HCT116 (cell line): ENCODE data around the gene GTF3C5. TPM values are rescaled to one million over a fixed set of nuclear protein-coding genes. Genes with fewer than 3 reads are reported as not detected.
"Not testable (repeated sequence)": the region's sequence is repeated elsewhere in the genome, so short reads cannot be mapped to it uniquely, and the experiment has no call there.

Source experiments
- ATAC-seq: fragments of 200-7000 bp; cut with Tn5 transposase; 2 replicates; pipeline ENCODE4 v1.9.1; 2020; ENCODE audit warnings: mild to moderate bottlenecking, moderate library complexity
- BruUV-seq: library from RNA; stranded (reverse); fragments of 400-500 nt; replicated peaks from 2 replicates; lab custom pipeline; 2021; lab: Mats Ljungman, UMichigan
- CTCF ChIA-PET: fragments of 300-600 bp; sonication (Branson Sonifier 250); formaldehyde crosslinking; loops from one replicate; lab custom pipeline; 2021; ENCODE audit warnings: antibody characterized with exemption; lab: Charles Lee
- POLR2A ChIA-PET: fragments of 300-600, 350-600 bp; sonication (Branson Sonifier 250); formaldehyde crosslinking; loops from one replicate; lab custom pipeline; 2021; ENCODE audit warnings: antibody characterized with exemption; lab: Charles Lee
- RAD21 ChIA-PET, 2 experiments: fragments of 300-600 bp; sonication (Branson Sonifier 250); formaldehyde crosslinking; loops; one replicate each; lab custom pipeline; 2023; ENCODE audit warnings: low total read pairs in 2 of 2; ENCODE audit not compliant: uncharacterized antibody in 2 of 2, unreplicated experiment in 2 of 2, low non-redundant PET in 1 of 2; lab: Charles Lee
- DNase-seq: peaks from one replicate; pipeline ENCODE4 v3.0.0-alpha.2; 2010; ENCODE audit warnings: low read depth, low spot score
- H2AFZ ChIP-seq: fragments of 200-600 bp; shearing (Covaris generic), sonication (generic); 2 replicates; pipeline ENCODE4 v1.6.1; 2017; ENCODE audit warnings: low read depth, mixed run types, mixed read lengths, antibody characterized with exemption, low read length; ENCODE audit not compliant: poor library complexity, severe bottlenecking
- H3K27ac ChIP-seq: 2 replicates; pipeline ENCODE4 v1.5.1; 2012; ENCODE audit warnings: low read depth, low read length
- H3K27me3 ChIP-seq: fragments of 200-600 bp; sonication (generic); 2 replicates; pipeline ENCODE4 v1.6.1; 2016; ENCODE audit warnings: mixed run types, low read length, mixed read lengths; ENCODE audit not compliant: insufficient read depth
- H3K36me3 ChIP-seq, 2 experiments: fragments of 200-500 bp in 1 of 2; fragments of 200-600 bp in 1 of 2; sonication (Bioruptor generic) in 1 of 2; sonication (generic) in 1 of 2; 2 replicates each; pipeline versions ENCODE4 v1.5.1 to v1.6.1; 2014 to 2016; ENCODE audit warnings: low read length in 2 of 2, inconsistent platforms in 1 of 2, mixed read lengths in 1 of 2, mixed run types in 1 of 2; ENCODE audit not compliant: insufficient read depth in 2 of 2, control insufficient read depth in 1 of 2
- H3K4me1 ChIP-seq, 2 experiments: fragments of 200-600 bp in 1 of 2; sonication (generic) in 1 of 2; 2 replicates each; pipeline versions ENCODE4 v1.5.1 to v1.6.1; 2012 to 2017; ENCODE audit warnings: low read length in 2 of 2, inconsistent platforms in 1 of 2, mild to moderate bottlenecking in 1 of 2, mixed read lengths in 1 of 2, mixed run types in 1 of 2, moderate library complexity in 1 of 2; ENCODE audit not compliant: insufficient read depth in 2 of 2, control insufficient read depth in 1 of 2
- H3K4me2 ChIP-seq: fragments of 200-600 bp; sonication (generic); 2 replicates; pipeline ENCODE4 v1.6.1; 2017; ENCODE audit warnings: mixed run types, low read length, mixed read lengths
- H3K4me3 ChIP-seq, 2 experiments: fragments of 200-600 bp in 1 of 2; sonication (generic) in 1 of 2; replicated peaks in 1 of 2; 2 replicates each; pipeline ENCODE4 v1.5.1; 2011 to 2016; ENCODE audit warnings: low read length in 2 of 2, control low read depth in 1 of 2, low read depth in 1 of 2, mild to moderate bottlenecking in 1 of 2, mixed read lengths in 1 of 2, mixed run types in 1 of 2
- H3K79me2 ChIP-seq: fragments of 200-600 bp; sonication (generic); 2 replicates; pipeline ENCODE4 v1.6.1; 2017; ENCODE audit warnings: mild to moderate bottlenecking, mixed run types, low read length, moderate library complexity, mixed read lengths; ENCODE audit not compliant: insufficient read depth
- H3K9ac ChIP-seq: fragments of 200-600 bp; sonication (generic); 2 replicates; pipeline ENCODE4 v1.6.1; 2016; ENCODE audit warnings: low read length, mixed read lengths
- H3K9me2 ChIP-seq: fragments of 200-600 bp; sonication (generic), shearing (Covaris generic); 2 replicates; pipeline ENCODE4 v1.6.1; 2017; ENCODE audit warnings: mixed run types, mild to moderate bottlenecking, moderate library complexity; ENCODE audit not compliant: insufficient read depth
- H3K9me3 ChIP-seq, 2 experiments: fragments of 200-500 bp in 1 of 2; fragments of 200-600 bp in 1 of 2; sonication (Bioruptor generic) in 1 of 2; sonication (generic) in 1 of 2; 2 replicates each; pipeline ENCODE4 v1.6.1; 2014 to 2017; ENCODE audit warnings: low read length in 2 of 2, mixed read lengths in 2 of 2, inconsistent platforms in 1 of 2, low read depth in 1 of 2, mild to moderate bottlenecking in 1 of 2, mixed run types in 1 of 2, moderate library complexity in 1 of 2; ENCODE audit not compliant: control insufficient read depth in 1 of 2, insufficient read depth in 1 of 2
- H4K20me1 ChIP-seq: fragments of 200-600 bp; sonication (generic), shearing (Covaris generic); 2 replicates; pipeline ENCODE4 v1.6.1; 2017; ENCODE audit warnings: mixed run types, mild to moderate bottlenecking, moderate library complexity; ENCODE audit not compliant: insufficient read depth
- JUND ChIP-seq: IDR thresholded peaks from 2 replicates; pipeline ENCODE4 v1.6.1; 2012
- POLR2AphosphoS5 ChIP-seq: IDR thresholded peaks from 2 replicates; pipeline ENCODE4 v1.6.1; 2011; ENCODE audit warnings: mild to moderate bottlenecking, low read depth, low read length, moderate library complexity
- RAD21 ChIP-seq: IDR thresholded peaks from 2 replicates; pipeline ENCODE4 v1.6.1; 2012; ENCODE audit warnings: low read depth, mild to moderate bottlenecking
- REST ChIP-seq: IDR thresholded peaks from 2 replicates; pipeline ENCODE4 v1.6.1; 2012; ENCODE audit warnings: low read depth
- SP1 ChIP-seq: IDR thresholded peaks from 2 replicates; pipeline ENCODE4 v1.6.1; 2012; ENCODE audit warnings: low read depth
- ZNF274 ChIP-seq: fragments of 200-500 bp; sonication (Bioruptor generic); IDR thresholded peaks from 2 replicates; pipeline ENCODE4 v1.6.1; 2014; ENCODE audit warnings: mild to moderate bottlenecking, low read depth, low read length, inconsistent platforms
- intact Hi-C: fragments of 100-400 bp; cut with micrococcal nuclease; formaldehyde crosslinking; loops from 2 replicates; pipeline ENCODE4 v1.10.0; 2022
- total RNA-seq: library from RNA; stranded (reverse); gene quantifications from one replicate; pipeline ENCODE4 v1.2.1, GENCODE V29; 2021; ENCODE audit not compliant: unreplicated experiment

Gene GTF3C5
- total RNA-seq, 1 experiment from 2014 or later, result 95.1 TPM

DNA sequence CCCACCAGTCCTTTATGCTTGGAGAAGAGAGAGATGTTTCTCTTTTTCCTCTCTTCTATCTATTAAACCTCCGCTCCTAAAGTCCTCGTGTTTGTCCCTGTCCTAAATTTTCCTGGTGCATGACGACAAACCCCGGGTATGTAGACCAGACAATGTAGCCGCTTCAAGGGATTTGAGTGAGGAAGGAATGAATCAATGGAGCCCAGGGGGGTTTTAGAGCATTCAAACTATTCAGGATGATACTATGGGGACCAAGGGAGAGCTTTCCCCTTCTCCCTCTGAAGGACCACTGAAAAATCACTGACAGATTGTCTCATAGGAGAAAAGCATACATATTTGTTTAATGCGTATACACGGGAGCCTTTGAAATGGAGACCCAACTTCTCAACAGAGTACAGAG, 49.4 kb downstream of the GTF3C5 start:
- Histone ChIP-seq H3K27ac (no peak overlapping the region), H3K4me1 (no peaks in the 10 kb centered on the region), H3K9me3 (no peaks in the 10 kb centered on the region), H3K9me2 (no peaks in the 10 kb centered on the region), H3K36me3 (no peaks in the 10 kb centered on the region), H2AFZ (no peak overlapping the region), H3K79me2 (no peaks in the 10 kb centered on the region), H3K4me2 (no peak overlapping the region), H3K9ac (no peak overlapping the region), H3K4me3 (no peak overlapping the region), H4K20me1 (no peaks in the 10 kb centered on the region), H3K27me3 (0 out of 2 replicates have a peak, but pooled peaks cover 3% of the 10 kb centered on the region)
- POLR2A ChIA-PET, result no interaction called here
- CTCF ChIA-PET, result no interaction called here
- intact Hi-C loops, result no loop called here
- no peak for DNase-seq
- BruUV-seq, result no TSS peak
- TF ChIP-seq POLR2AphosphoS5 (no peak), RAD21 (no peak), REST (no peak), ZNF274 (no peak), JUND (no peak), SP1 (no peak)
- RAD21 ChIA-PET, result no interaction called here
- ATAC-seq, result no peak

DNA sequence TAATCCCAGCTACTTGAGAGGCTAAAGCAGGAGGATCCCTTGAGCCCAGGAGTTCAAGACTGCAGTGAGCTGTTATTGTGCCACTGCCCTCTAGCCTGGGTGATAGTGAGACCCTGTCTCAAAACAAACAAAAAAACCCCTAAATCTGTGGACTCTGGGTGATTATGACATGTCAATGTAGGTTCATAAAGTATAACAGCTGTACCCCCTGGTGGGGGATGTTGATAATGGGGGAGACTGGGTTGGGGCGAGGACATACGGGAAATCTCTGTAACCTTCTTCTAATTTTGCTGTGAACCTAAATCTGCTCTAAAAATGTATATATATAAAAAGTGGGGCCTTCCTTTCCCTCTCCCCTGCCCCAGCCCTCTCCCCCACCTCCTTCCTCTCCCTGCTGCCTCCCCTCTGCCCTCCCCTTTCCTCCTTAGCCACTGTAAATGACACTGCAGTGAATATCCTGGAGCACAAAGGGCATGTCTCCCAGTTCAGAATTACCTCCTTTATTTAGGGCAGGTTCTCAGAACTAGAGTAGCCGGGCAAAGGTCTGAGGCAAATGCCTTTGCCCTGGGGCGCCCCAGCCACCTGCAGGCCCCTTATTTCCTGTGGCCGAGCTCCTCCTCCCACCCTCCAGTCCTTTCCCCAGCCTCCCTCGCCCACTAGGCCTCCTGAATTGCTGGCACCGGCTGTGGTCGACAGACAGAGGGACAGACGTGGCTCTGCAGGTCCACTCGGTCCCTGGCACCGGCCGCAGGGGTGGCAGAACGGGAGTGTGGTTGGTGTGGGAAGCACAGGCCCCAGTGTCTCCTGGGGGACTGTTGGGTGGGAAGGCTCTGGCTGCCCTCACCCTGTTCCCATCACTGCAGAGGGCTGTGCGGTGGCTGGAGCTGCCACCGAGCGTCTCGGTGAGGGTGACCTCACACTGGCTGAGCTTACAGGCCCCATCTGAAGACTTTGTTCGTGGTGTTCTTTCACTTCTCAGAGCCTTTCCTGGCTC, 50.3 kb downstream of the GTF3C5 start:
- DNase-seq, BruUV-seq, CTCF ChIA-PET, H3K36me3 ChIP-seq, ATAC-seq, H3K27me3 ChIP-seq, H3K9ac ChIP-seq, H3K4me2 ChIP-seq, H3K79me2 ChIP-seq, H3K9me2 ChIP-seq, H3K4me1 ChIP-seq, H4K20me1 ChIP-seq, H3K9me3 ChIP-seq, POLR2A ChIA-PET, H2AFZ ChIP-seq, RAD21 ChIA-PET, H3K4me3 ChIP-seq, intact Hi-C loops, H3K27ac ChIP-seq: not testable (repeated sequence)

DNA sequence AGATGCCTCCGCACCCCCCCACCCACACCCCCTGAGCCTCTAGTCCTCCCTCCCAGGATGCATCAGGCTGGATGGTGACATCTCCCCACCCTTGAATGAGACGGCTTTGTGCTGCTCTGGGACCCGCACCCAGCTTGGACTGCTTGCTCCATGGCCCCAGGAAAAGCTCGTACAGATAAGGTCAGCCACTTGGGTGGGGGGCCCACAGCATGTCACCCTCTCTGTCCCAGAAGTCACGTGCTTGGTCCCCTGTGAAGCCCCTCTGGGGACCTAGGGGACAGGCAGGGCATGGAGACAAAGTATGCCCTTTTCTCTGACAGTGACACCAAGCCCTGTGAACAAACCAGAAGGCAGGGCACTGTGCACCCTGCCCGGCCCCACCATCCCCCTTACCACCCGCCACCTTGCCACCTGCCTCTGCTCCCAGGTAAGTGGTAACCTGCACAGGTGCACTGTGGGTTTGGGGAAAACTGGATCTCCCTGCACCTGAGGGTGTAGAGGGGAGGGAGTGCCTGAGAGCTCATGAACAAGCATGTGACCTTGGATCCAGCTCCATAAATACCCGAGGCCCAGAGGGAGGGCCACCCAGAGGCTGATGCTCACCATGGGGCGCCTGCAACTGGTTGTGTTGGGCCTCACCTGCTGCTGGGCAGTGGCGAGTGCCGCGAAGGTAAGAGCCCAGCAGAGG, 51.3 kb downstream of the GTF3C5 start:
- H3K4me1 ChIP-seq, intact Hi-C loops, H3K9ac ChIP-seq, H3K27me3 ChIP-seq, H3K27ac ChIP-seq, RAD21 ChIA-PET, H4K20me1 ChIP-seq, H3K36me3 ChIP-seq, H3K79me2 ChIP-seq, POLR2A ChIA-PET, H3K9me3 ChIP-seq, H2AFZ ChIP-seq, H3K9me2 ChIP-seq, H3K4me3 ChIP-seq, BruUV-seq, CTCF ChIA-PET, H3K4me2 ChIP-seq, ATAC-seq, DNase-seq: not testable (repeated sequence)
